HEK293T (cell line): ENCODE measurements around the gene ADAMTS18.

Experiments
- CTBP1 ChIP-seq: fragments of 450-650 bp; IDR thresholded peaks from 2 replicates; pipeline ENCODE4 v1.6.1; 2016; ENCODE audit warnings: borderline replicate concordance
- NFRKB ChIP-seq: fragments of 450-650 bp; IDR thresholded peaks from 2 replicates; pipeline ENCODE4 v1.6.1; 2016; ENCODE audit warnings: mild to moderate bottlenecking, moderate library complexity
- SUZ12 ChIP-seq: fragments of 450-650 bp; IDR thresholded peaks from 2 replicates; pipeline ENCODE4 v1.6.1; 2016; ENCODE audit warnings: mild to moderate bottlenecking

DNA sequence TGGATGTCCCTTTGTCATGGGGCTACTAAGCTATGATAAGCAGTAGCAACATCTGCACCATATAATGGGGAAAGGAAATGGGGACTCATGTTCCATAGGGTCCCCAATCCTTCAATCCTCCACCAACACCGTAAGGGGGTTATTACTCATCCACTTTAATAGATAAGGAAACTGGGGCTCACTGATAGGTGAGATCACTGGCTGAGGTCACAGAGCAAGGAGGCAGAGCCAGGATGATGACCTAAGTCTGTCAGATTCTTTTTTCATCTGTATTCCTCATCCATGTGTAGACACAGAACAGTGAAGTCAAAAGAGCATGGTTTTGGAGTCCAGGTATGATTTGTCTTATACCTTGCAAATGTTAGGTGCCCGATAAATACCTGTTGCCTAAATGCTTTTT, 10.5 kb upstream of the ADAMTS18 start:
- TF ChIP-seq CTBP1: no peak
- TF ChIP-seq SUZ12: no peak
- TF ChIP-seq NFRKB: no peak
